Right kidney (tissue), 1 donor: ENCODE results near the gene CLCN7.

ENCODE experiments used
- DNase-seq: peaks from one replicate; pipeline ENCODE4 v3.0.0-alpha.2; 2016

Gene CLCN7

GRCh38 chr16:1464196-1464893 is 10.5 kb downstream of the CLCN7 start:
- no peak for DNase-seq

GRCh38 chr16:1461146-1461545 is 13.7 kb downstream of the CLCN7 start:
- DNase-seq, result no peak

GRCh38 chr16:1460602-1461138 is 14.2 kb downstream of the CLCN7 start:
- no peak for DNase-seq

GRCh38 chr16:1459967-1460366 is 14.9 kb downstream of the CLCN7 start:
- DNase-seq, result no peak

GRCh38 chr16:1458977-1459341 is 15.9 kb downstream of the CLCN7 start:
- no peak for DNase-seq

- DNase-seq, result no peak
Observed at GRCh38 chr16:1458336-1458976, 16.4 kb downstream of the CLCN7 start.

- DNase-seq, result no peak
Observed at GRCh38 chr16:1457489-1458245, 17.2 kb downstream of the CLCN7 start.

GRCh38 chr16:1456951-1457350 is 17.9 kb downstream of the CLCN7 start:
- DNase-seq, result no peak

- no peak for DNase-seq
Observed at GRCh38 chr16:1455190-1456171, 19.3 kb downstream of the CLCN7 start.

- no peak for DNase-seq
Observed at GRCh38 chr16:1454561-1454960, 20.3 kb downstream of the CLCN7 start.

GRCh38 chr16:1453316-1453715 is 21.5 kb downstream of the CLCN7 start:
- no peak for DNase-seq

GRCh38 chr16:1452530-1452929 is 22.3 kb downstream of the CLCN7 start:
- no peak for DNase-seq

GRCh38 chr16:1451702-1452392 is 23.0 kb downstream of the CLCN7 start:
- DNase-seq, result no peak

GRCh38 chr16:1450841-1451240 is 24.0 kb downstream of the CLCN7 start:
- no peak for DNase-seq

GRCh38 chr16:1450218-1450617 is 24.6 kb downstream of the CLCN7 start:
- DNase-seq, result no peak

- DNase-seq, result no peak
Observed at GRCh38 chr16:1449201-1449788, 25.5 kb downstream of the CLCN7 start.

- DNase-seq, result no peak
Observed at GRCh38 chr16:1448536-1449116, 26.2 kb downstream of the CLCN7 start.

- no peak for DNase-seq
Observed at GRCh38 chr16:1447965-1448364, 26.9 kb downstream of the CLCN7 start.

- DNase-seq, result no peak
Observed at GRCh38 chr16:1446296-1447080, 28.3 kb downstream of the CLCN7 start.
